Ammon's horn (tissue), 1 donor: ENCODE results near the gene STYX.
"Not testable (repeated sequence)": the region's sequence is repeated elsewhere in the genome, so short reads cannot be mapped to it uniquely, and the experiment has no call there.

ENCODE experiments used
- DNase-seq: peaks from one replicate; pipeline ENCODE4 v3.0.0-alpha.2; 2016; ENCODE audit warnings: low spot score

The STYX gene

GRCh38 chr14:52727509-52727908 is 2.5 kb upstream of the STYX start:
- DNase-seq, result not testable (repeated sequence)

GRCh38 chr14:52729035-52729434 is 931 bp upstream of the STYX start:
- DNase-seq, result not testable (repeated sequence)

- DNase-seq, result no peak
Measured at GRCh38 chr14:52729585-52729924, 411 bp upstream of the STYX start.

- DNase-seq, result no peak
Measured at GRCh38 chr14:52730709-52731111, 744 bp downstream of the STYX start.

GRCh38 chr14:52733824-52734223 is 3.9 kb downstream of the STYX start:
- no peak for DNase-seq

- DNase-seq, result no peak
Measured at GRCh38 chr14:52735921-52736489, 6.0 kb downstream of the STYX start.

GRCh38 chr14:52738409-52738808 is 8.4 kb downstream of the STYX start:
- DNase-seq, result no peak

GRCh38 chr14:52740751-52741150 is 10.8 kb downstream of the STYX start:
- no peak for DNase-seq

- no peak for DNase-seq
Measured at GRCh38 chr14:52741865-52742264, 11.9 kb downstream of the STYX start.

- DNase-seq, result no peak
Measured at GRCh38 chr14:52748647-52749292, 18.8 kb downstream of the STYX start.

GRCh38 chr14:52755607-52756316 is 25.8 kb downstream of the STYX start:
- no peak for DNase-seq

GRCh38 chr14:52759145-52759544 is 29.2 kb downstream of the STYX start:
- DNase-seq, result no peak

- not testable (repeated sequence) for DNase-seq
Measured at GRCh38 chr14:52762923-52763322, 33.0 kb downstream of the STYX start.

GRCh38 chr14:52767058-52767833 is 37.3 kb downstream of the STYX start:
- no peak for DNase-seq

- no peak for DNase-seq
Measured at GRCh38 chr14:52769887-52770286, 39.9 kb downstream of the STYX start.

- no peak for DNase-seq
Measured at GRCh38 chr14:52776816-52777215, 46.9 kb downstream of the STYX start.

GRCh38 chr14:52778702-52779101 is 48.7 kb downstream of the STYX start:
- DNase-seq, result no peak

- no peak for DNase-seq
Measured at GRCh38 chr14:52780893-52781292, 50.9 kb downstream of the STYX start.

- no peak for DNase-seq
Measured at GRCh38 chr14:52781629-52782028, 51.7 kb downstream of the STYX start.

GRCh38 chr14:52783206-52783605 is 53.2 kb downstream of the STYX start:
- no peak for DNase-seq

GRCh38 chr14:52786887-52787286 is 56.9 kb downstream of the STYX start:
- no peak for DNase-seq

- no peak for DNase-seq
Measured at GRCh38 chr14:52789118-52789517, 59.2 kb downstream of the STYX start.
